Stimulated activated effector memory CD8-positive, alpha-beta T cell treated with anti-CD3 and anti-CD28 coated beads, Interleukin-12 subunit alpha, Interleukin-12 subunit beta, amount 100 ng/mL, for 72 hours (primary cell): ENCODE data around the gene POLR1D.
"Not testable (repeated sequence)": the region's sequence is repeated elsewhere in the genome, so short reads cannot be mapped to it uniquely, and the experiment has no call there.

Experiments
- ATAC-seq: fragments of 150-1000 bp; cut with Tn5 transposase; 2 replicates; pipeline ENCODE4 v1.10.0; 2021
- DNase-seq, 2 donors: peaks; one replicate each; pipeline ENCODE4 v3.0.0; 2021 to 2022; ENCODE audit warnings: low spot score in 2 of 2
- H3K27ac Mint-ChIP-seq: one replicate; pipeline ENCODE4 v1.8.0; 2022; ENCODE audit warnings: mild to moderate bottlenecking, mixed read lengths
- H3K36me3 Mint-ChIP-seq: one replicate; pipeline ENCODE4 v1.8.0; 2022; ENCODE audit warnings: mild to moderate bottlenecking, mixed read lengths
- H3K4me1 Mint-ChIP-seq: one replicate; pipeline ENCODE4 v1.8.0; 2022; ENCODE audit warnings: mixed read lengths
- H3K4me3 Mint-ChIP-seq: one replicate; pipeline ENCODE4 v1.8.0; 2022; ENCODE audit warnings: mild to moderate bottlenecking, mixed read lengths
- H3K9me3 Mint-ChIP-seq: one replicate; pipeline ENCODE4 v1.8.0; 2022; ENCODE audit warnings: mixed read lengths

POLR1D gene

DNA sequence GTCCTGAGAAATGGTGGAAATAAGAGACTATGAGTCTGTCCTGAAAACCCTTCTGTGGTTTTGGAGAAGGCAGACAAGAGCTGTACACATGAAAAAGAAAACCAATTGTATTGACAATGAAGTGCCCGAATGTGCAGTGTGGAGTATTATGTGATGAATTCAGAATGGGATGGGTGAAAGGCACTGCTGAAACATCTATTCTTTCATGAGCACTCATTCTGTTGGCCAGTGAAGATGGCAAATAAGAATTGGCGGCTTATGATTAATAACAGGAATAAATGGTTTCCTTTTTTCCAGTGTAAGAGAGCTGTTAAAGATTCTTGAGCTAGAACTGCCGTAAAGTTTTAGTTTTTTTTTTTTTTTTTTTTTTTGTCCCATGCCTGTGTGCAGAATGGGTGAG is 5.7 kb downstream of the POLR1D start:
- DNase-seq: no peak
- Mint-ChIP-seq H3K9me3 (no peaks in the 10 kb centered on the region), H3K4me3 (no peak overlapping the region), H3K36me3 (peaks cover 68% of the 10 kb centered on the region), H3K27ac (peak overlapping the region; percentile 29), H3K4me1 (peaks cover 83% of the 10 kb centered on the region)
- ATAC-seq: peak; percentile 66

- H3K4me3 Mint-ChIP-seq: no peak overlapping the region
- peak overlapping the region; percentile 29 for H3K27ac Mint-ChIP-seq
- ATAC-seq (no peak), DNase-seq (no peak)
- H3K4me1 Mint-ChIP-seq: peaks cover 76% of the 10 kb centered on the region
- peaks cover 61% of the 10 kb centered on the region for H3K36me3 Mint-ChIP-seq
- no peaks in the 10 kb centered on the region for H3K9me3 Mint-ChIP-seq
Observed at GRCh38 chr13:27628081-27628480, 6.4 kb downstream of the POLR1D start.

DNA sequence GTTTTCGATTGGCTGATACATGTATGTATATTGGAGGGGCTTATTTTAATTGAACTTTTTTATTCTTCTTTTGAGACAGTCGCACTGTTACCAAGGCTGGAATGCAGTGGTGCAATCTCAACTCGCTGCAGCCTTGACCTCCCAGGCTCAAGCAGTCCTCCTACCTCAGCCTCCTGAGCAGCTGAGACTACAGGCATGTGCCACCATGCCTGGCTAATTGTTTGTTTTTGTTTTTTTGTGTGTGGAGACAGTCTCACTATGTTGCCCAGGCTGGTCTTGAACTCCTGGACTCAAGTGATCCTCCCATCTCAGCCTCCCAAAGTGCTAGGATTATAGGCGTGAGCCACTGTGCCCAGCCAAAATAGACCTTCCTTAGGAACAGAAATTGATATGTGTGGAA is 7.1 kb downstream of the POLR1D start:
- peaks cover 54% of the 10 kb centered on the region for H3K36me3 Mint-ChIP-seq
- not testable (repeated sequence) for H3K27ac Mint-ChIP-seq

GRCh38 chr13:27631156-27631555 is 9.5 kb downstream of the POLR1D start:
- DNase-seq (no peak), ATAC-seq (peak; percentile 42)
- peaks cover 30% of the 10 kb centered on the region for H3K36me3 Mint-ChIP-seq
- no peaks in the 10 kb centered on the region for H3K9me3 Mint-ChIP-seq
- H3K4me3 Mint-ChIP-seq: no peak overlapping the region
- H3K27ac Mint-ChIP-seq: peak overlapping the region; percentile 56
- H3K4me1 Mint-ChIP-seq: peaks cover 51% of the 10 kb centered on the region

More for the DNA sequence above, 7.1 kb downstream of the POLR1D start:
- H3K4me3 Mint-ChIP-seq, ATAC-seq, H3K9me3 Mint-ChIP-seq, DNase-seq: not testable (repeated sequence)
- H3K4me1 Mint-ChIP-seq: peaks cover 70% of the 10 kb centered on the region

- H3K4me1 Mint-ChIP-seq: peaks cover 48% of the 10 kb centered on the region
- H3K36me3 Mint-ChIP-seq: peaks cover 30% of the 10 kb centered on the region
- peak; percentile 70 for ATAC-seq
- no peak overlapping the region for H3K4me3 Mint-ChIP-seq
- no peak for DNase-seq
- H3K27ac Mint-ChIP-seq: peak overlapping the region; percentile 56
- no peaks in the 10 kb centered on the region for H3K9me3 Mint-ChIP-seq
Observed at GRCh38 chr13:27631665-27632064, 10.0 kb downstream of the POLR1D start.

DNA sequence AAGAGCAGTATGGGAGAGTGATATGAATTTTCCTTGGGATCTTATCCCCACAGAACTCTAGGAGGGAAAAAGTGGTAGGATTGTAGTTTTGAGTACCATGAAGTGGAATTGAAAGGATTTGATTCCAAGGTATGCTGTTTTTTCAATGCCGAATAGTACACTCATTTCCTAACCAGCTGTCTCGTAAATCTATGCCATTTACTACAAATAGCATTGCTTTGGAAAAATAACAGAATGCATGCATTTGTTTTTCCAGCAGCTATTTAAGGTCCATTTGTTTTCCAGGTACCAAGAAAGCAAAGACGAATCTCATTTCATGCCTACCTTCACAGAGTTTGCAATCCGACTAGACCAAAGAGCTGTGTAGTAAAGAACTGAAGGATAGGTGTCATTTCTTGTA is 10.5 kb downstream of the POLR1D start:
- Mint-ChIP-seq H3K36me3 (peaks cover 26% of the 10 kb centered on the region), H3K4me3 (no peak overlapping the region), H3K9me3 (no peaks in the 10 kb centered on the region), H3K27ac (peak overlapping the region; percentile 56), H3K4me1 (peaks cover 48% of the 10 kb centered on the region)
- ATAC-seq (no peak), DNase-seq (no peak)

DNA sequence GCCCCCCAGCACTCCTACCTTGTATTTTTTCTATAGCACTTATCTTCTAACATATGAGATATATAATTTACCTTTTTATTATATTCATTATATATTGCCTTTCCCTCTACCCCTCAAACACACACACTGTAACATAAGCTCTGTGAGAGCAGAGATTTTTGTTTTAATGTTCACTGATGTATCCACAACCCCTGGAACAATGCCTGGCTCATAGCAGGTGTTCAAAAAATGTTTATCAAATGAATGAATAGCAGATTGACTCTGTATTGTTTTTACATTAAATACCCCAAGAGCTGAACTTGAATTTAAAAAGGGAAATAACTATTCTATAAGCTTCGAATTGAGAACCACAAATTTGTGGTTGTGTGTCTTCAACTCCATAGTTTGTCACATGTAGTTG is 11.0 kb downstream of the POLR1D start:
- H3K4me1 Mint-ChIP-seq: peaks cover 45% of the 10 kb centered on the region

DNA sequence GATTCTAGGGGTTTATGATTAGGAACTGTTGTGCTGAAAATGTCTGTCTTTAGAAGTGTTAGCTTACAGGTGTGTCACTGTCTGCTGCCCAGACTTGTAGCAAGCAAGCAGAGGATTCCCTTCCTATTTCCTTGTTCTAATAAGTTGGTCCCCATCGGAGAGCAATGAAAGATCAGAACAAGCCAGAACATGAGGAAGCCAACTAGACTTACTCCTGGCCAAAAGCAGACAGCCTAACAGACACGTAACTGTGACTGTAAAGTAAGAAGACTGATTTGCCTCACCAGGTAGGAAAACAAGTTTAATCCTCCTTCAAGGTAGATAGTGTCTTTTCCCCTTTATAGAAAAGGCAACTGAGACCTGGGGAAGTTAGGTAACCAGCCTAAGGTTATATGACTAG is 12.5 kb downstream of the POLR1D start:
- Mint-ChIP-seq H3K36me3 (peaks cover 18% of the 10 kb centered on the region), H3K9me3 (no peaks in the 10 kb centered on the region), H3K4me1 (peaks cover 38% of the 10 kb centered on the region), H3K4me3 (no peak overlapping the region), H3K27ac (no peak overlapping the region)
- ATAC-seq: no peak
- no peak for DNase-seq

More for the DNA sequence above, 11.0 kb downstream of the POLR1D start:
- no peaks in the 10 kb centered on the region for H3K9me3 Mint-ChIP-seq
- ATAC-seq: no peak
- no peak overlapping the region for H3K4me3 Mint-ChIP-seq
- H3K27ac Mint-ChIP-seq: no peak overlapping the region
- DNase-seq: no peak
- peaks cover 21% of the 10 kb centered on the region for H3K36me3 Mint-ChIP-seq

DNA sequence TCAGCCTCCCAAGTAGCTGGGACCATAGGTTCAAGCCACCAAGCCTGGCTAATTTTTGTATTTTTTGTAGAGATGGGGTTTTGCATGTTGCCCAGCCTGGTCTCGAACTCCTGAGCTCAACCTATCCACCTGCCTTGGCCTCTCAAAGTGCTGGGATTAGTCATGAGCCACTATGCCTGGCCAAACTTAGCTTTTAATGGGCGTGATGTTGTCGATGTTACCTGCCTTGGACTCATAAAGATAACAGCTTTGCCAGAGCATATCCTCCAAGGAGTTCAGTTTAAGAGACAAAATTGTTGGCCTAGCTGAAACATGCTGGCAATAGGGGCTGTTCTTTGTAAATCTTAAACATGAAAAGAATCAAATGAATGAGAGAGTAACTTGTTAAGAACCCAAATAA is 13.1 kb downstream of the POLR1D start:
- H3K4me1 Mint-ChIP-seq: peaks cover 38% of the 10 kb centered on the region
- no peak overlapping the region for H3K27ac Mint-ChIP-seq
- no peaks in the 10 kb centered on the region for H3K9me3 Mint-ChIP-seq
- DNase-seq: no peak
- H3K4me3 Mint-ChIP-seq: no peak overlapping the region
- ATAC-seq: no peak
- H3K36me3 Mint-ChIP-seq: peaks cover 18% of the 10 kb centered on the region

DNA sequence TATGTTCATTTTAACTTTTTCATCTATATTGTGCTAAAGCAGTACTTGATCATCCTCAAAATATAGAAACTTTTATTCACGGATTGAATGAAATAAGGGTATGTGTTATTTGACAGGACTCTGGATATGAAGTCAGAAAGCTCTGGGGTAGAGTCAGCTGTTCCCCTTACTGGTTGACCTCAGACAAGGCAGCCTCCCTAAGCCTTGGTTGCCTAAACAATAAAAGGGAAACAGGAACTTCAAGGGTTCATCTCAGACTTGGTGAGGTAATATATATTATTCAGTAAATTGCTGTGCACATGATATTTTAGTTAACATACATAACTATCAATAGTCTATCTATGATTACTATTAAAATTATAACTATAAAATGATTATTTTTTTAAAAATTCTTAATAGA is 13.6 kb downstream of the POLR1D start:
- no peak for ATAC-seq
- H3K4me1 Mint-ChIP-seq: peaks cover 36% of the 10 kb centered on the region

DNA sequence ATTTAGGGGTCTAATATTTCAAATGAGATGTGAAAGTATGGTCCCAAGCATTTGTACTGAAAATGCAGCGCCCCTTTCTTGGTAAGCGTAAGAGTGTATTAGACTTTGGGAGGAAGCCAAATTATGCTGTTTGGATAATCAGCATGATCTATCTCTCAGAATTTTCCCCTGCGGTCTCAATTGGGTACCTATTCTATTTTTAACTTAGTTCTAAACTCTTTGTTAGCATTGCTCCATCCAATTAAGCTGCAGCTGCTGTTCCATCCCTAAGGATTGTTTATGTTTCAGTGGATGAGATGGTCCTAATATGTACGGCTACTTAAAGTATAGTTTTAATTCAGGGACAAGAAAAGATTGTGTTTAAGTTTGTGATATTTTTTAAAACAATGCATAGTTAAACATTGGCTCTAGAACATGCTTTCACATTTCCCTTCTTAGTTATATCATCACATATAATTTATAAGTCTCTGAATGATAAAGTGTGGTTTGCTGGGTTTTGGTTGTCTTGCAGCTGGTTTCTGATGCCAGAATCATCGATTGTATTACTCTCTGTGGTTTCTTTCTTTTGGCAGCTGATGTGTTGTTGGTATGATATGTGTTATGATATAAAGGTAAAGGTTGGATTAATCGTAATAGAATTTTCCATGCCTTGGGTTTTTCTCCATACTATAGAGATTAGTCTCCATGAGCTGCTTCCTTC is 15.0 kb downstream of the POLR1D start:
- H3K9me3 Mint-ChIP-seq: no peaks in the 10 kb centered on the region

More for the DNA sequence above, 13.6 kb downstream of the POLR1D start:
- Mint-ChIP-seq H3K27ac (no peak overlapping the region), H3K36me3 (peaks cover 18% of the 10 kb centered on the region), H3K4me3 (no peak overlapping the region), H3K9me3 (no peaks in the 10 kb centered on the region)
- no peak for DNase-seq

DNA sequence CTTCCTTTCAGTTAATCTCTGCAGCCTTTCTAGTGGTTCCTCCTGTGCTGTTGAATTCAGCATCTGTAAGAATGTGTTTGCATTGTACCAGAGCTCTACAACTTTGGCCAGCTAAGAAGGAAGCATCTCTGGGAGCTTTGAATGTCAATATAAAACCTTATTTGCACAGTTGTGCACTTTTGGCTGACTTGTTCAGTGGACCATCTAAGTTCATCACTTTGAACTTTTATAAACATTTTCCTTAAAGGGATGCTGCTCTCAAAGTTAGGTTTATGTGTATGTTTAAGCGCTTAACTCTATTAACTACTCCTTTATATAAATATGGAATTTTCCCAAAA is 15.6 kb downstream of the POLR1D start:
- ATAC-seq (no peak), DNase-seq (no peak)
- no peak overlapping the region for H3K4me3 Mint-ChIP-seq
- no peaks in the 10 kb centered on the region for H3K9me3 Mint-ChIP-seq
- H3K36me3 Mint-ChIP-seq: peaks cover 7% of the 10 kb centered on the region
- peaks cover 25% of the 10 kb centered on the region for H3K4me1 Mint-ChIP-seq
- H3K27ac Mint-ChIP-seq: no peak overlapping the region

More for the DNA sequence above, 15.0 kb downstream of the POLR1D start:
- Mint-ChIP-seq H3K4me1 (peaks cover 26% of the 10 kb centered on the region), H3K4me3 (no peak overlapping the region), H3K36me3 (peaks cover 12% of the 10 kb centered on the region), H3K27ac (no peak overlapping the region)
- ATAC-seq (peak; percentile 61), DNase-seq (no peak)

GRCh38 chr13:27638001-27638400 is 16.3 kb downstream of the POLR1D start:
- H3K4me3 Mint-ChIP-seq: no peak overlapping the region
- no peak overlapping the region for H3K27ac Mint-ChIP-seq
- DNase-seq (no peak), ATAC-seq (no peak)
- H3K36me3 Mint-ChIP-seq: peaks cover 6% of the 10 kb centered on the region
- peaks cover 31% of the 10 kb centered on the region for H3K4me1 Mint-ChIP-seq
- no peaks in the 10 kb centered on the region for H3K9me3 Mint-ChIP-seq

DNA sequence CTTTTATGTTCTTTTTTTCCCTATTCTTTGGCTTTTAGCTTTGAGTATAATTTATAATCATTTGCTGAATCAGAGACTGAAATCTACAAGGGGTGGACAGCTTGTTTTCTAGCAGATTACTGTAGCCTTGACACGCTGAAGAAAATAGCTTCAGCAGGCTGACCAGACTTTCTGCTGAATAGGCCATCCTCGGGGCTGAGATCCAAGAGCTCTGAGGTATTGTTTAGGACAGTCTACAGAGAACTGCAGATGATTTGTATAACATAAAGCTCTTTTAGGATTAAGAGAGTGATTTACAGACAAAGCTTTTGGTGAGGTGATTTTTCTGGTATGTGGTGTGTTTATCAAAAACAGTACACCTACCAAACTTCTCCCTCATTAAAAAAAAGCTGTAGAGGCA is 16.8 kb downstream of the POLR1D start:
- Mint-ChIP-seq H3K27ac (no peak overlapping the region), H3K4me3 (no peak overlapping the region), H3K9me3 (no peaks in the 10 kb centered on the region), H3K4me1 (peaks cover 36% of the 10 kb centered on the region), H3K36me3 (peaks cover 6% of the 10 kb centered on the region)
- DNase-seq (no peak), ATAC-seq (no peak)

DNA sequence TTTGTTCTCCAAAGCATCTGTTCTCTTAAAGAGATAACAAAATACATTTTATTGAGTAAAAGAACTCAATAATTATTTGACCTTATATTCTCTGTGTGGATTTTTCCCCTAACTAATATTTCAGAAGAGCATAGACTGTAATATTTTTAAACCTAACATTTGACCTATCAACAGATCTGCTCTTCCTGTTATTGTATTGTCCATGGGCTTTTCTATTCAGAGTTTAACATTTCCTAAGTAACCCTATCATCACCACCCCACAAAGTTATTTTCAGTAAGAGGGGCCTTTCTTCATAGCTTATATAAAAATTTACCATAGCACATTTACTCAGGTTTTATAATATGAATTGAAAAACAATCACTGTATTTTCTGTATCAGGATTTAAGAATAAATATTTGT is 17.5 kb downstream of the POLR1D start:
- peaks cover 6% of the 10 kb centered on the region for H3K36me3 Mint-ChIP-seq
- no peak overlapping the region for H3K4me3 Mint-ChIP-seq
- DNase-seq: no peak
- no peak for ATAC-seq
- no peak overlapping the region for H3K27ac Mint-ChIP-seq
- H3K4me1 Mint-ChIP-seq: peaks cover 39% of the 10 kb centered on the region
- H3K9me3 Mint-ChIP-seq: no peaks in the 10 kb centered on the region

DNA sequence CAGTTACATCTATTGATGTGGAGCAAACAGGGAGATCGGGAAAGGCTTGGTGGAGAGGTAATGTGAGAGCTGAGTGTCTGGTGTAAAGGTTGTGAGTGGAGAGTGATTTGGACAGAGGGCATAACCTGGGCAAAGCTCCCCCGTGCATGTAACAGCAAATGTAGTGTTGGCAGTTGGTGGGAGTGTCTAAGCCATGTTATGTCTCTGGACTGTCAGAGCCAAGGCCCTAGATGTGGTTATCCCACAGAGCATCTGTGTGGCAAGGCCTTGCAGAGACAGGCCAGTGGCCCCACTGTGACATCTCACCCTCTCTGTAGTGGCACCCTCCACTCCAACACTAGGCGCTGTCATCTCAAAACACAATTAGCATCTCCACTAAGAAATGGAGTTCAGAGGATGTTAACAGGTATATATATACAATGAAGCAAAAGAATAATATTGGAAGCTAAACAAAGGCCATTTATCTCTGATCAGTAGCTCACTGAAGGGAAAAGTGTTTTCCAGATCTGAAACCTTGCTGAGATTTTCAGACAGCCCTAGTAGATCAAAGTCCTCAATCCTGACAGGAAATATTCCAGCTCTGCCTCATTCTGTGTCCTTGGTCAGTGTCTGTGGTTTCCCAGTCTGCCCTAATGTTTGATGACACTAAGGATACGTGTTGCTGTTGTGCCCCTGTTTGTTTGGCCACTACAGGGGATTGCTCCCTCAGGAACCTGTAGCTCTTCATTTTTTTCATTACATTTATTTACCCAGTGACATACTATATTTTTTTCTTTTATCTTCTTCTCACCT is 20.2 kb downstream of the POLR1D start:
- Mint-ChIP-seq H3K4me3 (no peak overlapping the region), H3K27ac (no peak overlapping the region), H3K4me1 (peaks cover 45% of the 10 kb centered on the region), H3K36me3 (peaks cover 6% of the 10 kb centered on the region), H3K9me3 (no peaks in the 10 kb centered on the region)
- ATAC-seq: no peak
- DNase-seq: no peak
